Common myeloid progenitor, CD34-positive (primary cell): ENCODE data around the gene SYNE2.

ENCODE experiments used
- CTCF ChIA-PET: fragments of 350-600 bp; sonication (Branson Sonifier 250); formaldehyde crosslinking; loops from one replicate; lab custom pipeline; 2021; ENCODE audit warnings: antibody characterized with exemption; lab: Charles Lee
- POLR2A ChIA-PET: fragments of 350-600 bp; sonication (Branson Sonifier 250); formaldehyde crosslinking; loops from one replicate; lab custom pipeline; 2021; ENCODE audit warnings: antibody characterized with exemption; lab: Charles Lee
- DNase-seq, 3 donors: peaks; one replicate each; pipeline versions ENCODE4 v3.0.0 to v3.0.0-alpha.2; 2013
- H3K27ac ChIP-seq, 2 experiments: 1 replicate in 1 of 2; 2 replicates in 1 of 2; pipeline ENCODE4 v1.7.0; 2013; ENCODE audit warnings: inconsistent platforms in 2 of 2, low read length in 2 of 2, mild to moderate bottlenecking in 2 of 2, low read depth in 1 of 2, moderate library complexity in 1 of 2; ENCODE audit not compliant: severe bottlenecking in 2 of 2, insufficient read depth in 1 of 2, poor library complexity in 1 of 2
- H3K27me3 ChIP-seq, 5 experiments: replicated peaks in 2 of 5; 1 replicate in 3 of 5; 2 replicates in 2 of 5; pipeline versions ENCODE4 v1.6.1 to v1.7.0; 2013; ENCODE audit warnings: low read length in 4 of 5, mild to moderate bottlenecking in 2 of 5, moderate library complexity in 2 of 5, inconsistent platforms in 1 of 5; ENCODE audit not compliant: insufficient read depth in 5 of 5, control insufficient read depth in 4 of 5
- H3K36me3 ChIP-seq, 4 experiments: 1 replicate in 2 of 4; 2 replicates in 2 of 4; pipeline versions ENCODE4 v1.6.1 to v1.7.0; 2013; ENCODE audit warnings: low read length in 3 of 4, control low read depth in 1 of 4, mild to moderate bottlenecking in 1 of 4; ENCODE audit not compliant: control insufficient read depth in 4 of 4, insufficient read depth in 4 of 4
- H3K4me1 ChIP-seq, 4 experiments: 1 replicate in 3 of 4; 2 replicates in 1 of 4; pipeline versions ENCODE4 v1.6.1 to v1.7.1; 2013; ENCODE audit warnings: low read length in 3 of 4, mild to moderate bottlenecking in 3 of 4, control low read depth in 1 of 4, inconsistent platforms in 1 of 4, moderate library complexity in 1 of 4; ENCODE audit not compliant: control insufficient read depth in 4 of 4, insufficient read depth in 4 of 4; ENCODE audit errors: control extremely low read depth in 1 of 4
- H3K4me3 ChIP-seq, 7 experiments: 1 replicate in 4 of 7; 2 replicates in 3 of 7; pipeline versions ENCODE4 v1.5.1 to v1.7.0; 2013; ENCODE audit warnings: mild to moderate bottlenecking in 7 of 7, low read length in 6 of 7, moderate library complexity in 6 of 7, inconsistent platforms in 2 of 7, low read depth in 2 of 7, control low read depth in 1 of 7; ENCODE audit not compliant: insufficient read depth in 4 of 7, control insufficient read depth in 1 of 7; ENCODE audit errors: extremely low read depth in 1 of 7
- H3K9me3 ChIP-seq, 5 experiments: 1 replicate in 4 of 5; 2 replicates in 1 of 5; pipeline versions ENCODE4 v1.6.1 to v1.7.1; 2013; ENCODE audit warnings: low read length in 4 of 5, mild to moderate bottlenecking in 2 of 5, inconsistent platforms in 1 of 5, low read depth in 1 of 5, moderate library complexity in 1 of 5; ENCODE audit not compliant: control insufficient read depth in 4 of 5, insufficient read depth in 2 of 5; ENCODE audit errors: control extremely low read depth in 1 of 5
- WGBS: methylation state at CpG from one replicate; pipeline ENCODE4 v1.1.5; 2013; ENCODE audit not compliant: insufficient coverage; 5-methylcytosine and 5-hydroxymethylcytosine counted together

The SYNE2 gene

DNA sequence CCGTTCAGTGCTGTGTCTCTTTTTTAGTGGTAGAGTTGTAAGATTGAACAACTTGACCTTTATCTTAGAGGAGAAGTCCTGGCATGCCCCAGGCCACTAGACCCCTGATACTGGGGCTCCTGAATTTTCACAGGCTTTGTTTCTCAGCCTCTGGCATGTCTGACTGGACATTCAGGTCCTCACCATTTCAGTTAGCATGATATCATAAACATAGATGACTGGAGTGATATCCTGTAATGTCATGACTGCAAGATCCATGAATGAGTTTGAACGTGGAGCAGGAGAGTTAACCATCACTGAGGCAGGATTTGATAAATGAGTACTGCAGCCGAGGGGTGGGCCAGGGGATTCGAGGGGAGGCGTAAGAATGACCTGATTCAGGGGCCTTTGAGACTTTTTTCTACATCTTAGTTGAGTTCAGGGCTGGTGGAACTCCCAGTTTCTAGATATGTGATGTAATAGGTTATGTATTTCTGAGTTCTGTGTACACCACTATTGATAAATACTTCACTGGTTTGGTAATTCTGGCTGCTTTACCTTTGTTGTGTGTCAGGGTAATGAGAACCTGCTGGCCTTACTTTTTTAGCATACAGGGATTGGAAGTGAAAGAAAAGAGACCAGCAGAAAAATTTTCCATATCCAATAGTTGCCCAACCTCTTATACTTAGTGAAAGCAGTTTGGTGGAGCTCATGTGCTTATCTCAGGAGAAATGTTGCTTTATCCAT lies 217.0 kb downstream of the SYNE2 start:
- no peaks in the 10 kb centered on the region for H3K27me3 ChIP-seq
- ChIA-PET CTCF (interaction anchor here (0.5 kb wide), 1 partner anchor 225 kb away, joined by 3 read pairs; no protein-coding TSS in a partner anchor), POLR2A (no interaction called here)
- H3K4me3 ChIP-seq = no peak overlapping the region
- WGBS = 97% methylated on average over 4 of the region's 5 CpGs
- no peaks in the 10 kb centered on the region for H3K9me3 ChIP-seq
- H3K36me3 ChIP-seq = no peaks in the 10 kb centered on the region
- no peak for DNase-seq
- H3K27ac ChIP-seq = no peak overlapping the region
- no peaks in the 10 kb centered on the region for H3K4me1 ChIP-seq

GRCh38 chr14:64074961-64075612 lies 222.3 kb downstream of the SYNE2 start:
- DNase-seq = no peak
- Histone ChIP-seq H3K4me3 (no peak overlapping the region), H3K4me1 (no peaks in the 10 kb centered on the region), H3K27ac (no peak overlapping the region), H3K36me3 (no peaks in the 10 kb centered on the region), H3K27me3 (no peaks in the 10 kb centered on the region), H3K9me3 (no peaks in the 10 kb centered on the region)
- CTCF ChIA-PET = no interaction called here
- POLR2A ChIA-PET = no interaction called here
- no CpG with 5 or more reads among the region's 2 CpGs for WGBS

DNA sequence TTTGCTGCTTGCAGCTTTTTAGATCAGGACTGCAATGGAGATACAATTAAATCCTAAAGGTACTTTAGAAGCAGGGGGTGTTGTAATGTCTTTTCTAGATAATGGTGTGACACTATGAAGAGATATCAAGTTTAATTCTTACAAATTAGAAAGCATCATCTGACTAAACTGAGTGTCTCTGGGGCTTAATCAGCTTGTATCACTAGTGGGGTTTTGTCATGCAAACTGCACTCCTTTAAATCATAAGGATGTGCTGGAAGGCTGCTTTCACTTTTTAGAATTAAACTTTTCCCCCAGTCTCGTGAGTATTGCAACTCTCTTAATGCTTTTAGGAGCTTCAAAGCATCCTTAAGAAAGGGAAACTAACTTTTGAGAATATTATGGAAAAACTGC lies 222.8 kb downstream of the SYNE2 start:
- CTCF ChIA-PET = interaction anchor here (1.0 kb wide), 1 partner anchor 62 kb away, joined by 7 read pairs; no protein-coding TSS in a partner anchor
- no peak overlapping the region for H3K27ac ChIP-seq
- POLR2A ChIA-PET = interaction anchor here (0.6 kb wide), 1 partner anchor 8 kb away, joined by 3 read pairs; no protein-coding TSS in a partner anchor
- H3K36me3 ChIP-seq = no peaks in the 10 kb centered on the region
- no peaks in the 10 kb centered on the region for H3K4me1 ChIP-seq
- WGBS = no CpG with 5 or more reads among the region's 1 CpG
- H3K27me3 ChIP-seq = no peaks in the 10 kb centered on the region
- DNase-seq = no peak
- H3K9me3 ChIP-seq = no peaks in the 10 kb centered on the region
- H3K4me3 ChIP-seq = no peak overlapping the region

DNA sequence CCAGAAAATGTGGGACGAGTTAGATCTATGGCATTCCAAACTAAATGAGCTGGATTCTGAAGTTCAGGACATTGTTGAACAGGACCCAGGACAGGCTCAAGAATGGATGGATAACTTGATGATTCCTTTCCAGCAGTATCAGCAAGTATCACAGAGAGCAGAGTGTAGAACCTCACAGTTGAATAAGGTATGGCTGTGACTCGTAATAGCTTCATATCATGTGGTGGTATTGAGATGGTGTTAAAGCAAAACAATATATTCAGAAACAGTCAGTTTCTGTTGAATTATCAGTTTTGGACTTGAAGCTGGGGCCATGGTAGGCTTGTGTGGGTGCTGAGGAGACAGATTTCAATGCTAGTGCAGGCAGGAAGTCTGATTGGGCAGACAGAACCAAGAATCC lies 227.6 kb downstream of the SYNE2 start:
- POLR2A ChIA-PET = no interaction called here
- Histone ChIP-seq H3K4me3 (no peak overlapping the region), H3K4me1 (no peaks in the 10 kb centered on the region), H3K9me3 (no peaks in the 10 kb centered on the region), H3K27me3 (no peaks in the 10 kb centered on the region), H3K27ac (no peak overlapping the region), H3K36me3 (no peaks in the 10 kb centered on the region)
- 80% methylated on average over 2 of the region's 2 CpGs for WGBS
- CTCF ChIA-PET = interaction anchor here (1.4 kb wide), 1 partner anchor 57 kb away, joined by 3 read pairs; no protein-coding TSS in a partner anchor
- no peak for DNase-seq

GRCh38 chr14:64081174-64081746 lies 228.5 kb downstream of the SYNE2 start:
- H3K27me3 ChIP-seq = no peaks in the 10 kb centered on the region
- H3K36me3 ChIP-seq = no peaks in the 10 kb centered on the region
- H3K9me3 ChIP-seq = no peaks in the 10 kb centered on the region
- no peaks in the 10 kb centered on the region for H3K4me1 ChIP-seq
- no peak overlapping the region for H3K4me3 ChIP-seq
- H3K27ac ChIP-seq = no peak overlapping the region
- ChIA-PET POLR2A (no interaction called here), CTCF (interaction anchor here (1.4 kb wide), 1 partner anchor 56 kb away, joined by 3 read pairs; no protein-coding TSS in a partner anchor)
- no peak for DNase-seq
- WGBS = 92% methylated on average over 2 of the region's 3 CpGs

DNA sequence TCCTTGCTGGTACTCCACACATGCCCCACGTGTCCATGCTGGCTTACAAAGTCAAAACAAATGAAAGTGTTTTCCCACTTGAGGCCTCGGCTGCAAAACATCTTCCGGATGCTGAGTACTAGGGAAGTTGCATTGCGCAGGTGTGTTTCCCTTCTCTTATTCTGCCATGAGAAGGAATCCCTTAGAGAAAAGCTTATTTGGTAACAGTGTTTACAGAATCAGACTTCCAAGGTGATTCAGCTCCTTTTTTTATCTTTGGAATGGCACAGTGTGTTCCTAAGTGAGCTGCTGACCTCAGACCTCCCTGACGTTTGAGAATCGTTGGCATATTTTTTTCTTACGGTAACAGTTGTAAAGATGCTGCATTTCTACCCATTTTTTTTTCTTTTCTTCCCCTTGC lies 230.0 kb downstream of the SYNE2 start:
- H3K27ac ChIP-seq = no peak overlapping the region
- POLR2A ChIA-PET = no interaction called here
- no peak overlapping the region for H3K4me3 ChIP-seq
- no peaks in the 10 kb centered on the region for H3K4me1 ChIP-seq
- DNase-seq = no peak
- no peaks in the 10 kb centered on the region for H3K36me3 ChIP-seq
- WGBS = 88% methylated on average over 7 of the region's 7 CpGs
- CTCF ChIA-PET = no interaction called here
- H3K27me3 ChIP-seq = no peaks in the 10 kb centered on the region
- H3K9me3 ChIP-seq = no peaks in the 10 kb centered on the region

DNA sequence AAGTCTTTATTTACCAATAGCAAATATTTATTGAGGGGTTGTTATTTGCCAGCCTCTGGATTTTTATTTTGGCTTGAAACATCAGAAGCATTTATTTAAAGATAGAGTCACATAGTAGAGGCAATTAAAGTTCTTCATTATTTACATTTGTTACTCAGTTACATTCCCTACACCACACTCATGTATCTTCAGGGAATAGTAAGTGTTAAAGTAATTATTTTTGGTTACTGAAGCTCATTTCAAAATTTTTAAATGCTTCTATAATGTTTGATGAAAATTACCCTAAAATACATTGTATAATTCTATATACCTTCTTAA lies 235.8 kb downstream of the SYNE2 start:
- H3K9me3 ChIP-seq = no peaks in the 10 kb centered on the region
- no peak overlapping the region for H3K27ac ChIP-seq
- no peaks in the 10 kb centered on the region for H3K27me3 ChIP-seq
- ChIA-PET POLR2A (interaction anchor here (0.6 kb wide), 1 partner anchor 196 kb away, joined by 6 read pairs; no protein-coding TSS in a partner anchor), CTCF (no interaction called here)
- DNase-seq = no peak
- no peaks in the 10 kb centered on the region for H3K36me3 ChIP-seq
- no peaks in the 10 kb centered on the region for H3K4me1 ChIP-seq
- no peak overlapping the region for H3K4me3 ChIP-seq
